Breast epithelium (tissue), 3 donors: ENCODE data around the gene MRTFA.

Experiments
- POLR2A ChIP-seq: fragments of 450-650 bp; IDR thresholded peaks from one replicate; pipeline ENCODE4 v1.6.1; 2016; ENCODE audit warnings: antibody characterized with exemption, mild to moderate bottlenecking, moderate library complexity
- POLR2AphosphoS5 ChIP-seq, 3 donors: sonication (generic); formaldehyde crosslinking; IDR thresholded peaks; one replicate each; pipeline ENCODE4 v1.6.1; 2017; ENCODE audit warnings: antibody characterized with exemption in 3 of 3
- TF ChIP-seq, protein P1 (sequence below), 3 donors: fragments of 450-650 bp; IDR thresholded peaks; one replicate each; pipeline ENCODE4 v1.5.1; 2016 to 2017; ENCODE audit warnings: antibody characterized with exemption in 3 of 3, mild to moderate bottlenecking in 3 of 3, moderate library complexity in 3 of 3

DNA sequence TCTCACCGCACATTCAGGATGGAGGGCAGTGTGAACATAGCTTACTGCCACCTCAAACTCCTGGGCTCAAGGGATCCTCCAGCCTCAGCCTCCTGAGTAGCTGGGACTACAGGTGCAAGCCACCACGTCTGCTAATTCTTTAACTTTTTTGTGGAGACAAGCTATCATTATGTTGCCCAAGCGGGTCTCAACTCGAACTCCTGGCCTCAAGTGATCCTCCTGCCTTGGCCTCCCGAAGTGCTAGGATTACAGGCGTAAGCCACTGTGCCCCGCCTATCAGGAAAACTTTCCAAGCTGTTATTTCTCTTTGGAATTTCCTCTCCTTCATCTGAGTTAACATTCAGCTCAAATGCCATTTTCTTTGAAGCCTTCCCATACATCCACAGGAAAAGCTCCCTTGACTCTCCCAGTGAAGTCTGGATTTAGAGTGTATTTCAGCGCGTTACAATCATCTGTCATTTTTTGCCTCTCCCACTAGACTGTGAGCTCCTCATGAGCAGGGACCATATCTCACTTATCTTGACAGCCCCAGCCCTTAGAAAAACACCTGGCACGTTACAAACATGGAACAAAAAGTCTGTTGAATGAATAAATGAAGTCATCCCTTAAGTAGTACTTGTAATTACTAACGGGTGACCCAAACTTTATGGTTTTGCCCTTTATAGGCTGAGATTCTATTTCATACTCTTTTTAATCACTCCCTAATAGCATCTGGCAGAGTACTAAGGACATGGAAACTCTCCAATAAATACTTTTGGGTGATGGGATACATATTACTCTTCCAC lies 2.2 kb downstream of the MRTFA start:
- TF ChIP-seq, protein P1, sequence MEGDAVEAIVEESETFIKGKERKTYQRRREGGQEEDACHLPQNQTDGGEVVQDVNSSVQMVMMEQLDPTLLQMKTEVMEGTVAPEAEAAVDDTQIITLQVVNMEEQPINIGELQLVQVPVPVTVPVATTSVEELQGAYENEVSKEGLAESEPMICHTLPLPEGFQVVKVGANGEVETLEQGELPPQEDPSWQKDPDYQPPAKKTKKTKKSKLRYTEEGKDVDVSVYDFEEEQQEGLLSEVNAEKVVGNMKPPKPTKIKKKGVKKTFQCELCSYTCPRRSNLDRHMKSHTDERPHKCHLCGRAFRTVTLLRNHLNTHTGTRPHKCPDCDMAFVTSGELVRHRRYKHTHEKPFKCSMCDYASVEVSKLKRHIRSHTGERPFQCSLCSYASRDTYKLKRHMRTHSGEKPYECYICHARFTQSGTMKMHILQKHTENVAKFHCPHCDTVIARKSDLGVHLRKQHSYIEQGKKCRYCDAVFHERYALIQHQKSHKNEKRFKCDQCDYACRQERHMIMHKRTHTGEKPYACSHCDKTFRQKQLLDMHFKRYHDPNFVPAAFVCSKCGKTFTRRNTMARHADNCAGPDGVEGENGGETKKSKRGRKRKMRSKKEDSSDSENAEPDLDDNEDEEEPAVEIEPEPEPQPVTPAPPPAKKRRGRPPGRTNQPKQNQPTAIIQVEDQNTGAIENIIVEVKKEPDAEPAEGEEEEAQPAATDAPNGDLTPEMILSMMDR (IDR thresholded peaks at IDR 0.05) = no peak
- TF ChIP-seq POLR2AphosphoS5 (IDR thresholded peaks at IDR 0.05) (no peak), POLR2A (no peak)
